D341Med (cell line): Measurements from ENCODE around the gene CDNF.
"Not testable (repeated sequence)": the region's sequence is repeated elsewhere in the genome, so short reads cannot be mapped to it uniquely, and the experiment has no call there.

Experiments used
- DNase-seq: peaks from one replicate; pipeline ENCODE4 v3.0.0; 2012; ENCODE audit warnings: low spot score

The CDNF gene

DNA sequence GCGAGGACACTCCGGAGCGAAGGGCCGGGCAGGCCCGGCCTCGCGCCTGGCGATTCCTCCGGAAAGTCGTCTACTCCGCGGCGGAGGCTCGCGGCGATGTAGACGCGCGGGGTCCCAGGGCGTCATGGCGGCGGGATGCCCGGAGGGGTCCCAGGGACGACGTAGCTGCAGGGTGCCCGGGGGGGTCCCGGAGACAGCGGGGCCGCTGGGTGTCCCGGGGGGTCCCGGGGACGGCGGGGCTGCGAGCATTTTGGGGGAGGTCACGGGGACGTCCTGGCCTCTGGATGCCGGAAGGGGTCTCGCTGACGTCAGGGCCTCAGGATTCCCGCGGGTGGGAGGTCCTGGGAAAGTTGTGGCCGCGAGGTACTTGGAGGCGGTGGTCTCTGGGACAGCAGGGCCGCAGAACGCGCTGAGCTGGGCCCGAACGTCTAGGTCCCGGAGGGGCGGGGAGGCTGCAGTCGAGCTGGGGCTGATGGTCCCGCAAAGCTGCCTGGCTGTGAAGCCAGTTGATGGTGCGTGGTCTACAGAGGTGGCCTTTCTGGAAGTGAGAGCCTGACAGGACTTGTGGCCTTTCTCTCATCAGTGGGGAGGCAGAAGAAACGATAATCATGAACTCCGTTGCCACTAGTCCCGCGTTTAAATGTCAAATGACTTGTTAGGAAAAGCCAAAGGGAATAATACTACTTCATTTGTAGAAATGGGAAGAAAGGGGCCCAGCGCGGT lies 906 bp upstream of the CDNF start:
- DNase-seq, result peak; percentile 65

DNA sequence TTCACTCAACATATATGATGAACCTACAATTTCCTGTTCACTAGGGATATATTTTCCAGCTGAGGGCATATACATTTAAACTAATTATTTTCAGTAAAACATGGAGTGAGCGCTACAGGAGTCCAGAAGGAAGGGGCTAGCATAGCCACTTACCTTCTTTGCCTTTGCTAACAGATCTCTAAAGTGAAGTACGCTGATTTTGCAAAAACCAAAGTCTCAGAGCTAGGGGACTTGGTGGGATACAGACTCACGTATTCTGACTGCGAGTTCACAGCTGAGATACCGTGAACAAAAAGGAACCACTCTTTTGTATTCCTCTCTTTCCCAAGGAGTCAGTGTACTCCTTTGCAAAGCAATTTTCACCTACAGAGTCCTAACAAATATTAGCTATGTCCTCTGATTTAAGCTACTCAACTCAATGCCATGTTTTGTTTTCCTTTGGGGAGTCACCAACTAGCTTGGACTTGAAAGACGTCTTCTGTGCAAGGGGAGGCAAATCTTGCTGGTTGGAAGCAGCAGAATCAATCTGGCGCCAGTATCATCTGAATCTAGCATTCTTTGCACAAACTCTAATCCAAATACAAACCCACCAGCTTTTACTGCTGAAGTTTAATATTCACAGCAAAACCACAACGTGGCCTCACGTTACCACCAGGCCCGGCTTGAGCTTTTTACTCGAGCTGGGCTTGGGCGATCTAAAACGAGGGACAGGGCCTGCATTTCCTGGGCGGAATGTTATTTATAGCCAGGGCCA lies 657 bp downstream of the CDNF start:
- no peak for DNase-seq

- no peak for DNase-seq
These were observed 1.6 kb downstream of the CDNF start for GRCh38 chr10:14836208-14836607.

GRCh38 chr10:14833106-14833505 lies 4.7 kb downstream of the CDNF start:
- no peak for DNase-seq

GRCh38 chr10:14826076-14826829 lies 11.6 kb downstream of the CDNF start:
- no peak for DNase-seq

GRCh38 chr10:14823966-14824365 lies 13.9 kb downstream of the CDNF start:
- DNase-seq, result no peak

DNA sequence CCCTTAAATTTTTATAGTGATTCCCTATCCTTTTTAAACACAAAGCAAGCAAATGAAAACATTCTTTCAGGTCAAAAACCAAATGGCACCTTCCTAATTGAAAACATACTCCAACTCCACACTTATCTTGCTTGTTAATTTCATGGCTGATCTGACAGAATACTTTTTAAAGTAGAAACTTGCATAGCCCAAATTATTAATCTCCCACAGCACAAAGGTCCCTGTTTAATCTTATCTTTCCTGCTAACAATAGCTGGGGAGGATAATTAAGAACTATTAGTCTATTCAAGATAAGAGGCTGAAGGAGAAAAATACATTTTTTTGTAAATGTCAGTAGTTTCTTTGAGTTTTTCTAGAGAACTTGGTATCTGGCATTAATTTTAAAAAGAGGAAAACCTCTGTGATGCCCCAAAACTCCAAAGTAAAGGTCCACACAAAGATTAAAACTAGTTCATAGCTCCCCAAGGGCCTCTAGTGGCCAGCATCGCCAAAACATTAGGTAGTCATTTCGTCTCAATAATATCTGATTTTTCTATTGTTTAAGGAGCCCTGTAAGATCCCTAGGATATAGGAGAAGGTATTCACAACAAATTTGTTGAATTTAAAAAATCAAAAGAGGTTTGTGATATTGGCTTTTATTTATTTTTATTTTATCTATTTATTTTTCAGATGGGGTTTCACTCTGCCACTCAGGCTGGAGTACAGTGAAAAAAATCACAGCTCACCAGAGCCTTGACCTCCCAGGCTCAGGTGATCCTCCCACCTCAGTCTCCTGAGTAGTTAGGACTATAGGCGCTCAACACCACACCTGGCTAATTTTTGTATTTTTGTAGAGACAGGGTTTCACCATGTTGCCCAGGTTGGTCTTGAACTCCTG lies 14.7 kb downstream of the CDNF start:
- DNase-seq, result peak; percentile 47

GRCh38 chr10:14821635-14822375 lies 16.0 kb downstream of the CDNF start:
- no peak for DNase-seq

DNA sequence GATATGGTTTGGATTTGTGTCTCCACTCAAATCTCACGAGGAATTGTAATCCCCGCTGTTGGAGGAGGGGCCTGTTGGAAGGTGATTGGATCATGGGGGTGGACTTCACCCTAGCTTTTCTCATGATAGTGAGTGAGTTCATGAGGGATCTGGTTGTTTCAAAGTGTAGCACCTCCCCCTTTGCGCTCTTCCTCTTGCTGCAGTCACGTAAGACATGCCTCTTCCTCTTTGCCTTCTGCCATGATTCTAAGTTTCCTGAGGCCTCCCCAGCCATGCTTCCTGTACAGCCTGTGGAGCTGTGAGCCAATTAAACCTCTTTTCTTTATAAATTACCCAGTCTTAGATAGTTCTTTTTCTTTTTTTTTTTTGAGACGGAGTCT lies 17.1 kb downstream of the CDNF start:
- no peak for DNase-seq

DNA sequence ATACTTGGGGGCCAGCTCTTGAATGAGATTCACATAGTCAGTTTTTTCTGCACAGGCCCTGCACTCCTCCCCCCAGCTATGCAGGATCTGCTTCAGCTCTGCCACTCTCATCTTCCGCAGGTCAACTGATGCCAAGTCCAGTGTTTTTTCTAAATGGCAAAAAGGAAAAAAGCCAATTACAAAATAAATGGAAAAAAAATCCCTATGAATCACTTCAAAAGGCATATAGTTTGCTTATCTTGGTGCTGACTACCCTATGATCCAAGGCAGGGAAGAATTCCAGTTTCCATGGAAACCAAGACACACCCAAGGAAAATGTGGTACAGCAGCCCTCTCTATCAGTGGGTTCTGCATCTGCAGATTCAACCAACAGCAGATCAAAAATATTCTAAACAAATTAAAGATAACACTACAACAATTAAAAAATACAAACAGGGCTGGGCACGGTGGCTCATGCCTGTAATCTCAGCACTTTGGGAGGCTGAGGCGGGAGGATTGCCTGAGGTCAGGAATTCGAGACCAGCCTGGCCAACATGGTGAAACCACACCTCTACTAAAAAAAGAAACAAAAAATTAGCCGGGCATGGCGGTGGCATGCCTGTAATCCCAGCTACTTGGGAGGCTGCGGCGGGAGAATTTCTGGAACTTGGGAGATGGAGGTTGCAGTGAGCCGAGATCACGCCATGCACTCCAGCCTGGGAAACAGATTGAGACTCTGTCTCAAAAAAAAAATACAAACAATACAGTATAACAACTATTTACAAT lies 17.6 kb downstream of the CDNF start:
- DNase-seq, result no peak

DNA sequence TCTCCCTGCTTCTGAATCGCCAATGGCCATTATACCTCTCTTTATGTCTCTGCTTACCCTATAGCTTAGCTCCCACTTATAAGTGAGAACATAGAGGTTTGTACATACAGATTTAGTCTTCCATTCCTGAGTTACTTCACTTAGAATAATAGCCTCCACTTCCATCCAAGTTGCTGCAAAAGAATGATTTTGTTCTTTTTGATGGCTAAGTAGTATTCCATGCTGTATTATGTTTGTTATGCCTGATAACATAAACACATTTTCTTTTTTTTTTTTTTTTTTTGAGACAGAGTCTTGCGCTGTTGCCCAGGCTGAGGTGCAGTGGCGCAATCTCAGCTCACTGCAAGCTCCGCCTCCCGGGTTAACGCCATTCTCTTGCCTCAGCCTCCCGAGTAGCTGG lies 21.1 kb downstream of the CDNF start:
- not testable (repeated sequence) for DNase-seq

- no peak for DNase-seq
These were observed 22.2 kb downstream of the CDNF start for GRCh38 chr10:14815681-14816080.

GRCh38 chr10:14812271-14812670 lies 25.6 kb downstream of the CDNF start:
- DNase-seq, result no peak

DNA sequence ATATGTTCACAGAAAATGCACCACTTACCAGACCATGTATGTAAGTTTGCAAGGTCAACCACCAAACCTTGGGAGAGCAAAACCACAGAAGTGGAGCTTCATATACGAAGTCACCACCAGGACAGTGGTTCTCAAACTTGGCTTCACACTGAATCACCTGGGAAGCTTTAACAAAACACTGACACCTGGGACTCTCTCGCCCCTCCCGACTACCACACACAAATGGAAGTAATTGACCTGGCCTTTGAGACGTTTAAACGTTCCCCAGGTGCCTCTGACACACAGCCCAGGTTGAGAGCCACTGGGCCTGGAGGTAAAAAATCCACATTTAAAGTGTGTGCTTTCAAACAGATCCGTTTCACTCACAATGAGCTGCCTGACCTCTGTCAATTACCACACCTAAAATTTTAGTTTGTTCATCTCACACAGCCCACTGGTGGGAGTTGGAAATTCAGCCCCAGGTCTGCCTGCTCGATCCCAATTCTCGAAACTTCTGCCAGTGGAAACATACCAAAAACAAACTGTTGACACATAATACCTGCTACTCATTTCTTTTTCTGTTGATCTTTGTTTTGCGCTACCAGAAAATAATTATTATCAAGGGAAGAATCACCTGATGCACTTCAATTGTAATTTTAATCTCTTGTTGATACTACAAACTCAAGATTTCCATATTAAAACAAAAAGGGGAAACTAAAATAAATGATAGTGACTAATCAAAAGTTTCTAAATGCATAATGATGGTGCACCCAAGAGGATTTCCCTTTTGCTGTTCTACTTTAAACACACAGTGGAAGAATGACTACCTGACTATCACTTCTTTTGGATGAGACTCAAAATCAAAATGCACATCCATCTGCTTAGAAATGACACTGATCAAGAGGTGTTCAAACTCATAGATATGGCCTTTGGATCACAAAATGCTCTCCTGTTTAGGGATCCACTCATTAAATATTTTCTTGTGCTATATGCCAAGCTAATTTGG lies 26.6 kb downstream of the CDNF start:
- no peak for DNase-seq

DNA sequence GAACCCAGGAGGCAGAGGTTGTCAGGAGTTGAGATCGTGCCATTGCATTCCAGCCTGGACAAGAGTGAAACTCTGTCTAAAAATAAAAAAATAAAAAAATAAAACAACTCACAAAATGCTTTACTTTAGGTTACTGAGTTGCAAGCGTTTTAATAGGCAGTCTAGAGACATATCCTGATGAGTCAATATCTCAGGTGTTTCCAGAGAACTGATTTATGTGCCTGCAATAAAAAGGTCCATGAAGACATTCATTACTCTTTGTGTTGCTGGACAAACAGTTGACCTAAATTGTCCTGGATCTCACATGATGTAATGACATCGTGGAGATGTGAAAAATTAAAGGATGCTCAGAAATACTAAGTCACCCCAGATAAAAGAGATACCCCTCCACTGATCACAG lies 31.5 kb downstream of the CDNF start:
- DNase-seq, result no peak

DNA sequence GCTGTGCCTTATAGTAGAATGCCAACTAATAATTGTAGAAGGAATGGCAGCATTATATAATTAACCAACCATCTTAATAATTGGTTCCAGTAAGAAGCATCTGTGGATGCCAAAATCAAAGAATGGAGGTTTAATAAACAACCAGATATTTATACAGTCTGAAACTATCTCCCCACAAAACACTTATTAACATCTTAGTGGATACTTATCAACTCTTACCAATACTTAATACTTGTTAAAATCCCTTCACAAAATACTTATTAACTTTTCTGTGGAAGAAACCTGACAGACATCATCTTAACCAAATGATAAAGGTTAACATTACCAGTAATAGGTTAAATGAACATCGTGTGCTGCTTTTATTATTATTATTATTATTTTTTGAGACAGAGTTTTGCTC lies 34.0 kb downstream of the CDNF start:
- no peak for DNase-seq

- DNase-seq, result peak; percentile 53
These were observed 36.1 kb downstream of the CDNF start for GRCh38 chr10:14801723-14802122.

GRCh38 chr10:14800397-14800796 lies 37.4 kb downstream of the CDNF start:
- DNase-seq, result no peak

- no peak for DNase-seq
These were observed 39.2 kb downstream of the CDNF start for GRCh38 chr10:14798636-14799035.
